ENCODE results near the gene CTNND2. TPM values are rescaled to one million over a fixed set of nuclear protein-coding genes. Genes with fewer than 3 reads are reported as not detected.

CTNND2 gene
- total and polyA plus RNA-seq, 9 of the 15 experiments (the other 6 are each of a cell fraction or from before 2014, with no cell fraction given): 0.03 to 0.35 TPM; not detected in 7

DNA sequence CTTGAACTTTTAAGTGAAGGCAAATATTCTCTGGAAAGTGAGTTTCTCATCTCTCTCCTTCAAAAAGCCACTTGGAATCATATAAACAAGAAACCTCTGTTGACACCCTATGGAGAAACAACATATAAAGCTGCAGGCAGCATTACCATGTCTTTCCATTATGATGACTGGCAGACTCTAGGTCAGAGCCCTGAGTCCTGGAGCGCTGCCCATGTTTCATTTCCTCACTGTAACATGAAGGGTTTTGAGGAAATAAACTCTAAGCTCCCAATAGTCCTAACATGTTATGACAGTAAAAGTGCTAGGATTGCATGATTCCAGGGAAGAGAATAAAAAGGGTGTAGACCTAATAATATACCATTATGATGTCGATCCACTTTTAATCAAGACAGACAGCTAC, 220.6 kb downstream of the CTNND2 start:
- Histone ChIP-seq H3K9ac (ENCODE audit: insufficient read depth in 1 of 2, low read depth in 2 of 2, low read length in 2 of 2) (no peak overlapping the region), H3K79me2 (ENCODE audit: control insufficient read depth, insufficient read depth, low read length) (no peaks in the 10 kb centered on the region), H2AFZ (ENCODE audit: low read depth, low read length) (no peak overlapping the region), H3K4me1 (replicated peaks in 1 of 2; ENCODE audit: control insufficient read depth in 2 of 2, insufficient read depth in 2 of 2, low read length in 2 of 2) (no peaks in the 10 kb centered on the region), H3K9me3 (replicated peaks; ENCODE audit: control insufficient read depth, insufficient read depth, low read depth, low read length) (0 out of 2 replicates have a peak, but pooled peaks cover 2% of the 10 kb centered on the region), H3K4me3 (no peak overlapping the region), H3K4me2 (ENCODE audit: insufficient read depth, low read length) (no peak overlapping the region), H3K36me3 (ENCODE audit: control insufficient read depth, insufficient read depth, low read length) (no peaks in the 10 kb centered on the region), H3K27ac (ENCODE audit: extremely low read depth, low read depth, low read length) (no peak overlapping the region), H3K9me1 (ENCODE audit: control insufficient read depth, insufficient read depth, low read length) (no peaks in the 10 kb centered on the region), H4K20me1 (replicated peaks; ENCODE audit: control insufficient read depth, insufficient read depth, low read length) (no peaks in the 10 kb centered on the region), H3K27me3 (ENCODE audit: control insufficient read depth in 2 of 2, insufficient read depth in 2 of 2, low read length in 2 of 2) (no peaks in the 10 kb centered on the region)
- ChIA-PET POLR2A (no interaction called here), CTCF (ENCODE audit: low intra/inter-chr PET ratio) (no interaction called here)
- intact Hi-C loops (cut with micrococcal nuclease) (no loop called here), in situ Hi-C loops (cut with MboI) (no loop called here)
- FAIRE-seq: no peak
- WGBS (ENCODE audit: insufficient coverage, low coverage, missing lambda C conversion rate): 0% methylated on average over 2 of the region's 2 CpGs
- no peak for ATAC-seq
- no peak for DNase-seq (ENCODE audit: extremely low read depth in 1 of 4, low spot score in 3 of 4)
- no peak for TF ChIP-seq KAT2B (IDR thresholded peaks at IDR 0.05; ENCODE audit: low read depth, low read length)
- TF ChIP-seq STAT5A (IDR thresholded peaks at IDR 0.05; ENCODE audit: borderline replicate concordance, low read length): no peak
- BruUV-seq (replicated peaks): no TSS peak

DNA sequence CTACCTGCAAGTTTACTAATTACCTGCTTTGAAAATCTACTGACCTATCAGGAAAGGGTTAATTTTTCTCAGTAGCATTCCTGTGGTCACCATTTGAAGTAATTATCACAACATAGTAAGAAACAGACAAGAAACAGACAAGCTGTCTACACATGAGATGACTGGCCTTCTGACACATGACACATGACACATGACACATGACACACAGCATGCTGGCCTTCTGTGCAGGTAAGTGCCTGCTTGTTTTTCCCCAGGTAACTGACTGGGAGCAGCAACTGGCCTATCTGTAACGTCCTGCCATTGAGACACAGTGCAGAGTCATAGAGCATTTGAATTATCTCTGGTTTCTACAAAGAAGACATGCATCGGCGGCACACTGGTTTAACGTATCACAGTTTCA, 222.4 kb downstream of the CTNND2 start:
- no peak for DNase-seq (ENCODE audit: extremely low read depth in 1 of 4, low spot score in 3 of 4)
- Histone ChIP-seq H3K27ac (ENCODE audit: extremely low read depth, low read depth, low read length) (no peak overlapping the region), H3K36me3 (ENCODE audit: control insufficient read depth, insufficient read depth, low read length) (no peaks in the 10 kb centered on the region), H3K9me3 (replicated peaks; ENCODE audit: control insufficient read depth, insufficient read depth, low read depth, low read length) (peaks cover 2% of the 10 kb centered on the region; the same call in 1 of the 2 replicates), H2AFZ (ENCODE audit: low read depth, low read length) (no peak overlapping the region), H4K20me1 (replicated peaks; ENCODE audit: control insufficient read depth, insufficient read depth, low read length) (no peaks in the 10 kb centered on the region), H3K4me3 (no peak overlapping the region), H3K4me1 (replicated peaks in 1 of 2; ENCODE audit: control insufficient read depth in 2 of 2, insufficient read depth in 2 of 2, low read length in 2 of 2) (no peaks in the 10 kb centered on the region), H3K9ac (ENCODE audit: insufficient read depth in 1 of 2, low read depth in 2 of 2, low read length in 2 of 2) (no peak overlapping the region), H3K9me1 (ENCODE audit: control insufficient read depth, insufficient read depth, low read length) (no peaks in the 10 kb centered on the region), H3K27me3 (ENCODE audit: control insufficient read depth in 2 of 2, insufficient read depth in 2 of 2, low read length in 2 of 2) (no peaks in the 10 kb centered on the region), H3K79me2 (ENCODE audit: control insufficient read depth, insufficient read depth, low read length) (no peaks in the 10 kb centered on the region), H3K4me2 (ENCODE audit: insufficient read depth, low read length) (no peak overlapping the region)
- in situ Hi-C loops (cut with MboI) (no loop called here), intact Hi-C loops (cut with micrococcal nuclease) (no loop called here)
- 0% methylated on average over 4 of the region's 4 CpGs for WGBS (ENCODE audit: insufficient coverage, low coverage, missing lambda C conversion rate)
- CTCF ChIA-PET (ENCODE audit: low intra/inter-chr PET ratio): no interaction called here
- FAIRE-seq: no peak
- POLR2A ChIA-PET: no interaction called here
- no peak for ATAC-seq
- no TSS peak for BruUV-seq (replicated peaks)
- TF ChIP-seq, protein P1, sequence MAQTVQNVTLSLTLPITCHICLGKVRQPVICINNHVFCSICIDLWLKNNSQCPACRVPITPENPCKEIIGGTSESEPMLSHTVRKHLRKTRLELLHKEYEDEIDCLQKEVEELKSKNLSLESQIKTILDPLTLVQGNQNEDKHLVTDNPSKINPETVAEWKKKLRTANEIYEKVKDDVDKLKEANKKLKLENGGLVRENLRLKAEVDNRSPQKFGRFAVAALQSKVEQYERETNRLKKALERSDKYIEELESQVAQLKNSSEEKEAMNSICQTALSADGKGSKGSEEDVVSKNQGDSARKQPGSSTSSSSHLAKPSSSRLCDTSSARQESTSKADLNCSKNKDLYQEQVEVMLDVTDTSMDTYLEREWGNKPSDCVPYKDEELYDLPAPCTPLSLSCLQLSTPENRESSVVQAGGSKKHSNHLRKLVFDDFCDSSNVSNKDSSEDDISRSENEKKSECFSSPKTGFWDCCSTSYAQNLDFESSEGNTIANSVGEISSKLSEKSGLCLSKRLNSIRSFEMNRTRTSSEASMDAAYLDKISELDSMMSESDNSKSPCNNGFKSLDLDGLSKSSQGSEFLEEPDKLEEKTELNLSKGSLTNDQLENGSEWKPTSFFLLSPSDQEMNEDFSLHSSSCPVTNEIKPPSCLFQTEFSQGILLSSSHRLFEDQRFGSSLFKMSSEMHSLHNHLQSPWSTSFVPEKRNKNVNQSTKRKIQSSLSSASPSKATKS (CRISPR knock-in tag; IDR thresholded peaks at IDR 0.05): no peak
- TF ChIP-seq, protein P2, sequence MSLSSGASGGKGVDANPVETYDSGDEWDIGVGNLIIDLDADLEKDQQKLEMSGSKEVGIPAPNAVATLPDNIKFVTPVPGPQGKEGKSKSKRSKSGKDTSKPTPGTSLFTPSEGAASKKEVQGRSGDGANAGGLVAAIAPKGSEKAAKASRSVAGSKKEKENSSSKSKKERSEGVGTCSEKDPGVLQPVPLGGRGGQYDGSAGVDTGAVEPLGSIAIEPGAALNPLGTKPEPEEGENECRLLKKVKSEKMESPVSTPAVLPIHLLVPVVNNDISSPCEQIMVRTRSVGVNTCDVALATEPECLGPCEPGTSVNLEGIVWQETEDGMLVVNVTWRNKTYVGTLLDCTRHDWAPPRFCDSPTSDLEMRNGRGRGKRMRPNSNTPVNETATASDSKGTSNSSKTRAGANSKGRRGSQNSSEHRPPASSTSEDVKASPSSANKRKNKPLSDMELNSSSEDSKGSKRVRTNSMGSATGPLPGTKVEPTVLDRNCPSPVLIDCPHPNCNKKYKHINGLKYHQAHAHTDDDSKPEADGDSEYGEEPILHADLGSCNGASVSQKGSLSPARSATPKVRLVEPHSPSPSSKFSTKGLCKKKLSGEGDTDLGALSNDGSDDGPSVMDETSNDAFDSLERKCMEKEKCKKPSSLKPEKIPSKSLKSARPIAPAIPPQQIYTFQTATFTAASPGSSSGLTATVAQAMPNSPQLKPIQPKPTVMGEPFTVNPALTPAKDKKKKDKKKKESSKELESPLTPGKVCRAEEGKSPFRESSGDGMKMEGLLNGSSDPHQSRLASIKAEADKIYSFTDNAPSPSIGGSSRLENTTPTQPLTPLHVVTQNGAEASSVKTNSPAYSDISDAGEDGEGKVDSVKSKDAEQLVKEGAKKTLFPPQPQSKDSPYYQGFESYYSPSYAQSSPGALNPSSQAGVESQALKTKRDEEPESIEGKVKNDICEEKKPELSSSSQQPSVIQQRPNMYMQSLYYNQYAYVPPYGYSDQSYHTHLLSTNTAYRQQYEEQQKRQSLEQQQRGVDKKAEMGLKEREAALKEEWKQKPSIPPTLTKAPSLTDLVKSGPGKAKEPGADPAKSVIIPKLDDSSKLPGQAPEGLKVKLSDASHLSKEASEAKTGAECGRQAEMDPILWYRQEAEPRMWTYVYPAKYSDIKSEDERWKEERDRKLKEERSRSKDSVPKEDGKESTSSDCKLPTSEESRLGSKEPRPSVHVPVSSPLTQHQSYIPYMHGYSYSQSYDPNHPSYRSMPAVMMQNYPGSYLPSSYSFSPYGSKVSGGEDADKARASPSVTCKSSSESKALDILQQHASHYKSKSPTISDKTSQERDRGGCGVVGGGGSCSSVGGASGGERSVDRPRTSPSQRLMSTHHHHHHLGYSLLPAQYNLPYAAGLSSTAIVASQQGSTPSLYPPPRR (CRISPR knock-in tag; IDR thresholded peaks at IDR 0.05; ENCODE audit: borderline replicate concordance): no peak
- TF ChIP-seq ZNF778 (CRISPR knock-in tag; IDR thresholded peaks at IDR 0.05) (no peak), SETDB1 (IDR thresholded peaks at IDR 0.05; ENCODE audit: low read length) (no peak), ZNF175 (CRISPR knock-in tag; IDR thresholded peaks at IDR 0.05; ENCODE audit: low read depth) (no peak), POLR2AphosphoS2 (IDR thresholded peaks at IDR 0.05; ENCODE audit: low read length) (no peak), HDAC2 (IDR thresholded peaks at IDR 0.05) (no peak), ZNF23 (CRISPR knock-in tag; IDR thresholded peaks at IDR 0.05) (no peak), NFXL1 (CRISPR knock-in tag; IDR thresholded peaks at IDR 0.05) (no peak)

All from K562 (cell line).